ENCODE measurements around the gene GOLGA6L26.
"Not testable (repeated sequence)": the region's sequence is repeated elsewhere in the genome, so short reads cannot be mapped to it uniquely, and the experiment has no call there.

DNA sequence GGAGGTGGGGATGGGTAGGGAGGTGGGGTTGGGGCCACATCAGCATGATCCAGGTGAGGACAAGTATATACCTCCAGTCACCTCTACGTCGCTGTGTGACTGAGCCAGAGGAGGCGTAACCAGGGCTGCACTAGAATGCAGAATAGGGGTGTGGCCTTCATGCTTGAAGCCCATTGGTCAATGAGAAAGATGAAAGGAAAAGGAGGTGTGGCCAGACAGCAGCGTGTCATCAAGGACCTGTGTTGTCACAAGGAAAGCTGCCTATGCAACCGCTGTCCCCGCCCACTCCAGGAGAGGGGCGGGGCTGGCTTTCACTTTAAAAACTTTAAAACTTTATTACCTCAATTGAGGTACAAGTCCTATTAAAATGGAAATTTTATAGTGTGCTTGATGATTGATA lies at the start of gene GOLGA6L26:
- TF ChIP-seq, protein P1, sequence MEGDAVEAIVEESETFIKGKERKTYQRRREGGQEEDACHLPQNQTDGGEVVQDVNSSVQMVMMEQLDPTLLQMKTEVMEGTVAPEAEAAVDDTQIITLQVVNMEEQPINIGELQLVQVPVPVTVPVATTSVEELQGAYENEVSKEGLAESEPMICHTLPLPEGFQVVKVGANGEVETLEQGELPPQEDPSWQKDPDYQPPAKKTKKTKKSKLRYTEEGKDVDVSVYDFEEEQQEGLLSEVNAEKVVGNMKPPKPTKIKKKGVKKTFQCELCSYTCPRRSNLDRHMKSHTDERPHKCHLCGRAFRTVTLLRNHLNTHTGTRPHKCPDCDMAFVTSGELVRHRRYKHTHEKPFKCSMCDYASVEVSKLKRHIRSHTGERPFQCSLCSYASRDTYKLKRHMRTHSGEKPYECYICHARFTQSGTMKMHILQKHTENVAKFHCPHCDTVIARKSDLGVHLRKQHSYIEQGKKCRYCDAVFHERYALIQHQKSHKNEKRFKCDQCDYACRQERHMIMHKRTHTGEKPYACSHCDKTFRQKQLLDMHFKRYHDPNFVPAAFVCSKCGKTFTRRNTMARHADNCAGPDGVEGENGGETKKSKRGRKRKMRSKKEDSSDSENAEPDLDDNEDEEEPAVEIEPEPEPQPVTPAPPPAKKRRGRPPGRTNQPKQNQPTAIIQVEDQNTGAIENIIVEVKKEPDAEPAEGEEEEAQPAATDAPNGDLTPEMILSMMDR (IDR thresholded peaks at IDR 0.05 in 8 of 11, conservative IDR thresholded peaks at IDR 0.05 in 3 of 11): not testable (repeated sequence)
- not testable (repeated sequence) for TF ChIP-seq POLR2AphosphoS5 (IDR thresholded peaks at IDR 0.05)
